Activated CD4-positive, CD25-positive, alpha-beta regulatory T cell treated with anti-CD3 and anti-CD28 coated beads, Interleukin-2, amount 50 U/mL, for 72 hours (primary cell): ENCODE data around the gene ZFYVE28.
"Not testable (repeated sequence)": the region's sequence is repeated elsewhere in the genome, so short reads cannot be mapped to it uniquely, and the experiment has no call there.

Source experiments
- DNase-seq: peaks from one replicate; pipeline ENCODE4 v3.0.0; 2021

The ZFYVE28 gene

GRCh38 chr4:2388429-2389182, 29.8 kb downstream of the ZFYVE28 start:
- DNase-seq: no peak

GRCh38 chr4:2387829-2388228, 30.6 kb downstream of the ZFYVE28 start:
- no peak for DNase-seq

- DNase-seq: no peak
Measured at GRCh38 chr4:2387218-2387617, 31.2 kb downstream of the ZFYVE28 start.

GRCh38 chr4:2386717-2387116, 31.7 kb downstream of the ZFYVE28 start:
- DNase-seq: no peak

GRCh38 chr4:2385516-2385915, 32.9 kb downstream of the ZFYVE28 start:
- DNase-seq: no peak

GRCh38 chr4:2384245-2384644, 34.2 kb downstream of the ZFYVE28 start:
- no peak for DNase-seq

GRCh38 chr4:2383760-2384159, 34.7 kb downstream of the ZFYVE28 start:
- DNase-seq: no peak

GRCh38 chr4:2383220-2383631, 35.2 kb downstream of the ZFYVE28 start:
- DNase-seq: not testable (repeated sequence)

- not testable (repeated sequence) for DNase-seq
Measured at GRCh38 chr4:2382769-2383202, 35.7 kb downstream of the ZFYVE28 start.

- not testable (repeated sequence) for DNase-seq
Measured at GRCh38 chr4:2380589-2380988, 37.9 kb downstream of the ZFYVE28 start.

- DNase-seq: no peak
Measured at GRCh38 chr4:2378898-2379297, 39.5 kb downstream of the ZFYVE28 start.

- DNase-seq: no peak
Measured at GRCh38 chr4:2378401-2378800, 40.0 kb downstream of the ZFYVE28 start.

GRCh38 chr4:2377241-2377640, 41.2 kb downstream of the ZFYVE28 start:
- no peak for DNase-seq

GRCh38 chr4:2375427-2375826, 43.0 kb downstream of the ZFYVE28 start:
- DNase-seq: no peak

- DNase-seq: no peak
Measured at GRCh38 chr4:2373532-2373931, 44.9 kb downstream of the ZFYVE28 start.

GRCh38 chr4:2372488-2373030, 45.9 kb downstream of the ZFYVE28 start:
- DNase-seq: no peak

GRCh38 chr4:2371765-2372487, 46.5 kb downstream of the ZFYVE28 start:
- DNase-seq: no peak

- DNase-seq: no peak
Measured at GRCh38 chr4:2370597-2371320, 47.7 kb downstream of the ZFYVE28 start.

- no peak for DNase-seq
Measured at GRCh38 chr4:2368746-2369437, 49.6 kb downstream of the ZFYVE28 start.

GRCh38 chr4:2367626-2368025, 50.8 kb downstream of the ZFYVE28 start:
- no peak for DNase-seq

- no peak for DNase-seq
Measured at GRCh38 chr4:2366252-2367192, 51.9 kb downstream of the ZFYVE28 start.

GRCh38 chr4:2365913-2366210, 52.6 kb downstream of the ZFYVE28 start:
- DNase-seq: no peak
